ENCODE results near the gene PURA.

PURA gene

DNA sequence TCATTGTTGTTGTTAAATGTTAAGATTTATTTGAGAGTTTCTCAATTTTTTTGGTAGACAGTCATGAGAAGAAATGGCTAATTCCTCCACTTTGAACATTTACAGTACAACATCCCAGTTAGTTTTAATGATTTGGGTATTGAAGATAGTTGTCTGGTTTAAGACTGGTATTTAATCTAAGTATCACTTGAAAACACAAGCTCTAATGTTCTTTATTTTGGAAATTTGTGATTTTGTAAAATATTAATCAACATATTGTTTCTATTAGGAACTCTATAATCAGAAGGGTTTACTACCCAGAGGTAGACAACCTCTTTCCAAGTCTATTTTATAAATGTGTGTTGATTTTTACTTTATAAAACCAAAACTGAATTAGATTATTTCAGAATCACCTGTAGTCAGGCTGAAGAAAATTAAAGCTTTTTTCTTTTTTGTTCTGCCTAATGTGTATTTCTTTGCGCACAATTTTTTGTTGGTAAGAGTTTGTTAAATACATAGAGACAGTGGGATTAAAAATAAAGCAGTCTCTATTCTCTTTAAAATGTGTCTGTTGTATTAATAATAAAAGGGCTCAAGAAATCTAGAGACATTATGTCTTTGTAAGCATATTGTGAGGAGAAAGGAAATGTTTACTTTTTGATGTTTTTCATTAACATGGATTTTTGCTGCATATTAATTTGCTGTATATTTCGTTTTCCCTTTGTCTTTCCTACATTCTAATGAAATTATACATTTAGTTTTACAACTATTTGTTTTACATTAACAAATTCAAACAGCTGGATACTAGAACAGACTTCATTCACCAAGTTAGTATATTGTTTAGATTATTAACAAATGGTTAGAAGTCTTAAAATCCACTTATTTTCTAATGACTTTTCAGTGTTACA, 3.9 kb upstream of the PURA start:
- DNase-seq (ENCODE audit: low read depth in 2 of 2, low spot score in 1 of 2): no peak

DNA sequence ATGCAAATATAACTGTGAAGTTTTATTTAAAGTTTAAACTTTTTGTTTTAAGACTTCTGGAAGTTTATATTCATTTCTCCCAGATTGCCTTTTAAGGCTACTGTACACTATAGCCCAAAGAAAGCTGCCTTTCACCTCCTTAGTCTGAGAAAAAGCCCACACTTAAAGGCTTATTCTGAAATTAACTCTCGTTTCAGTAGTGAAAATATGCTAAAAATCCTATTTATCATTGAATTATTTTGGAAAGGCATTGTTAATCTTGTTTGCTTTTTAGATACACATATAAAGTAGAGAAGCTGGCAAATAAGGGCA, 3.3 kb upstream of the PURA start:
- DNase-seq (ENCODE audit: low read depth in 2 of 2, low spot score in 1 of 2): no peak

DNA sequence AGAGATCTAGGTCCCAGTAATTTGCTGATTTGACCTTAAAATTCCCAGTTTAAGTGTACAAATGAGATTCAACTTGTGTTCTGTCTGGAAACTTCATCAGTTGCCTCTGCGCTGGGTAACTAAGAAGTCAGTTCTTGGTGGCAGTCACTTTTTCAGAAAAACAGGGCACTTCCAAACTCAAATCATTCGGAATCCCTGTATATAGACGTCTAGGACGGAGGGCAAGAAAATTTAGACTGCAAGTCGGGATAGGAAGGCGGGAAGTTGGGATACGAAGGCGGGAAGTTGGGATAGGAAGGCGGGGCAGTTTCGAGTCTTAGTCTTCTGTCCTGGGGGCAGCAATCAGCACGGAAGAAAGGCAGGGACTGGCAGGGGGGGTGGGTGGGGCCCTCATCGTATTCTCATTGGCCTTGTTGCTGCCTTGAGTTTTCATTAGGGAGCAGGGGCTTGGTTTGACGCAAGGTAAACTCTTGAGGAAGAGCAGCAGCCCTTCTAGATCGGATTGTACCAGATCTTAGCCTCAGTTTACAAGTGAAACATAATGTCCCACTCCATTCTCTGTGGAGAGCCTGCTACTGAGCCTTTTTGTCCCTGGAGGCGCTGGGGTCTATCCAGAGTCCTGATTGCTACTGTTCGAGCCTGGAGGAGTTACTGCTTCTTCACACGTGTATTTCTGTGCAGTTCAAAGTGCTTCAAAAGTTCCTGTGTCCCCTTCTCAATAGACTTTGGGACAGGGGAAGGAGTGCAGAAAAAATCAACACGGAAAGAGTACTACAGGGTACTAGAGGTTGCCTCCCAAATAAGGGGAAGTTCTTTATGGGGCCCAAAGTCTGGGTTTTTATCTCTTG, 2.7 kb upstream of the PURA start:
- no peak for DNase-seq (ENCODE audit: low read depth in 2 of 2, low spot score in 1 of 2)

DNA sequence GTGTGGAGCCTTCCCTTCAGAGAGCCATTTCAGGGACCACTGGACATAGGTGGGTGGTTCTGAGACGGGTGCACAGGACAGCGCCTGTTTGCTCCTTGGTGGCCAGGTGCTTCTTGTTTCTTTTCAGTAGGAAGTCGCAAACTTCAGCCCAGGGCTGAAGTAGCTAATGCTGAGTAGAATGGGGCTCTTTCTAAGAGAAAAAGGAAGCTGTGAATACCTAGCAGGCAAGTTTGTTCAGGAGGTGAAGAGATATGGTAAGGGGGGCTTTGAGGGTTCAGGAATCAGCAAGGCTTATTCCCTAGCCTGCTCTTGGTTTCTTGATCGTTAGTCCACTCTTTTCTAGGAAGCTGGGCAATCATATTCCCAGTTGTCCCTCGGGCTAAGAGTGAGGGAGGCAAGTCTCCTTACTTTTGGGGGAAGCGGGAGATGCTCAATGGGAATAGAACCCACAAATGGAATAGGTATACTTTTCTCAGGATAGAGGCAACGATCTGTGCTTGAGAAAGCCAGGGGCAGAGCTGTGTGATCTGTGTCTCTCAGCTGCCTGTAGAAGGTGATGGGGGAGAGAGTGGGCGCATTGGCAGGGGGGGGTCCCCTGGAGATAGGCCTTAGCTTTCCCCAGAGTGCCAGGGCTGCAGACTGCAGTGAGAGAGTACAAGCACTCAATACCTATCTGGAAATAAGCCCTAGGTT, 1.9 kb upstream of the PURA start:
- DNase-seq (ENCODE audit: low read depth in 2 of 2, low spot score in 1 of 2): no peak

DNA sequence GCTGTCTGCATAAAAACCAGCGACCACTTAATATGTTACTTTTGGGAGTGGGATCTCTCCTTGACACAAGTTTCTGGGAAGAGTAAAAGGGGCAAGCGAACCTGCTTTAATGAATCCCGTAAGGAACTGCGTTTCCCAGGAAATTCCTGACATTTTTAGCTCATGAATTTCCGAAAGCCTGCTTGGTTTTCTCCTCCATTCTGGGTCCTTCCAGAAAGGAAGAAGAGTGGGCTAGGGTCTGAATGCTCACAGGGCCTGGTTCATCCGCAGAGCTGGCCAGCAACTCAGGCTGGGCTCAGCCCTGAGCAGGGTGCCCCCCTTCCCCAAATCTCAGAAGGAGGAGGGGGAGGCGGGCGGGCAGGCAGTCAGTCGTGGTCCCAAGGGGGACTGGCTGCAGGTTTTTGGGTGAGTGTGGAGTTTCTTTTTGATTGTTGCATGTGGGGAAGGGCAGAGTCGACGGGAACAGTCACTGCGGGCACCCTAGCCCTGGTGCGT, 1.2 kb upstream of the PURA start:
- DNase-seq (ENCODE audit: low read depth in 2 of 2, low spot score in 1 of 2): no peak

DNA sequence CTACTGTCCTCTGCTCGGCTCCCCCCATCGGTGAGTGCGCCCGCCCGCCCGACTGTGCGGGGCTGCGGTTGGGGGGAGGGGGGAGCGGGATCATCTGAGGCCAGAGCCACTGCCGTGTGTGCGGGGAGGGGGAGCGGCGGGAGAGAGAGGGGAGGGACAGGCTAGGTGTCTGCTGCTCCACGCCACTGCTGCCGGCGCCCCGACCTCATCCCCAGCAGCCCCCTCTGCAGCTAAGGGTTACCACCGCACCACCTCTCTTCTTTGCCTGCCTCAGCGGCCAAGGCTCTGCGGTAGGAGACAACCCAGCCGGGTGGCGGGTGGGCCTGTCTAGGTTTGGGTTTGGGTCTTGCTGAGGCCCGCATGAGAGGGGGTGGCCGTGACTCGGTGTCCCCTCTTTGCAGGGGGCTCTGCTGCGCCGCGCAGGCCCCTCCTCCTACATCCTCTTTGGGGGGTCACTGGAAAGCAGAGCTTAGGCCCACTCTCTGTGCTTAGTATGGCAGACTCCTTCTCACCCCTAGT, 670 bp upstream of the PURA start:
- no peak for DNase-seq (ENCODE audit: low read depth in 2 of 2, low spot score in 1 of 2)

DNA sequence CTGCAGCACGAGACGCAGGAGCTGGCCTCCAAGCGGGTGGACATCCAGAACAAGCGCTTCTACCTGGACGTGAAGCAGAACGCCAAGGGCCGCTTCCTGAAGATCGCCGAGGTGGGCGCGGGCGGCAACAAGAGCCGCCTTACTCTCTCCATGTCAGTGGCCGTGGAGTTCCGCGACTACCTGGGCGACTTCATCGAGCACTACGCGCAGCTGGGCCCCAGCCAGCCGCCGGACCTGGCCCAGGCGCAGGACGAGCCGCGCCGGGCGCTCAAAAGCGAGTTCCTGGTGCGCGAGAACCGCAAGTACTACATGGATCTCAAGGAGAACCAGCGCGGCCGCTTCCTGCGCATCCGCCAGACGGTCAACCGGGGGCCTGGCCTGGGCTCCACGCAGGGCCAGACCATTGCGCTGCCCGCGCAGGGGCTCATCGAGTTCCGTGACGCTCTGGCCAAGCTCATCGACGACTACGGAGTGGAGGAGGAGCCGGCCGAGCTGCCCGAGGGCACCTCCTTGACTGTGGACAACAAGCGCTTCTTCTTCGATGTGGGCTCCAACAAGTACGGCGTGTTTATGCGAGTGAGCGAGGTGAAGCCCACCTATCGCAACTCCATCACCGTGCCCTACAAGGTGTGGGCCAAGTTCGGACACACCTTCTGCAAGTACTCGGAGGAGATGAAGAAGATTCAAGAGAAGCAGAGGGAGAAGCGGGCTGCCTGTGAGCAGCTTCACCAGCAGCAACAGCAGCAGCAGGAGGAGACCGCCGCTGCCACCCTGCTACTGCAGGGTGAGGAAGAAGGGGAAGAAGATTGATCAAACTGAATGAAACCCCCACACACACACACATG, 654 bp downstream of the PURA start:
- DNase-seq (ENCODE audit: low read depth in 2 of 2, low spot score in 1 of 2): no peak

DNA sequence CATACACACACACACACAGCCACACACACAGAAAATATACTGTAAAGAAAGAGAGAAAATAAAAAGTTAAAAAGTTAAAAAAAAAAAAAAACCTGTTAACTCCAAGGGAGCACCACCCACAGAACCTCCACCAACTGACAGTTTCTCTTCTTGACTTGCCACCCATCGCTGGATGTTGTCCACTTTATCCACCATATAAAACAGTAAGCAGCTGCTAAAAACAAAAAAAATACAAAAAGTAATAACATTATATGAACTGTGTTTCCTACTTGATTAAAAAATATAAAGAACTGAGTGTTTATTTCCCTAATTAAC, 1.2 kb downstream of the PURA start:
- no peak for DNase-seq (ENCODE audit: low read depth in 2 of 2, low spot score in 1 of 2)

DNA sequence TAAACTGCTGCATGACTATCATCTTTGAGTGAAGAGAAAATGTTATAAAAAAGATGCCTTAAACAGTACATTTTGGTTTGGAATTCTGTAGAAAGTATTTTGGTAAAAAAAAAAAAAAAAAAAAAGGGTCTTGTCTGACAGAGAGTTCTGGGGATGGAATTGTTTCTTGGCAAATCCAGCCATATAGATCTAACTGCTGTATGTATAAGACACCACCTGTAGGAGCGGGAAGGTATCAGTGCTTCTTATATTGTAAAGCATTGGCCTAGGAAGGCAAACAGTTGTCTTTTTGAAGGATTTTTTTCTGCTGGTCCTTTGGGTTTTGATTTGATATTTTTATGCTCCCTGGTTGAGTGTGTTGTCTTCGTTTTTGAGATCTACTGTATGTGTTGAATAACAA, 2.8 kb downstream of the PURA start:
- no peak for DNase-seq (ENCODE audit: low read depth in 2 of 2, low spot score in 1 of 2)

DNA sequence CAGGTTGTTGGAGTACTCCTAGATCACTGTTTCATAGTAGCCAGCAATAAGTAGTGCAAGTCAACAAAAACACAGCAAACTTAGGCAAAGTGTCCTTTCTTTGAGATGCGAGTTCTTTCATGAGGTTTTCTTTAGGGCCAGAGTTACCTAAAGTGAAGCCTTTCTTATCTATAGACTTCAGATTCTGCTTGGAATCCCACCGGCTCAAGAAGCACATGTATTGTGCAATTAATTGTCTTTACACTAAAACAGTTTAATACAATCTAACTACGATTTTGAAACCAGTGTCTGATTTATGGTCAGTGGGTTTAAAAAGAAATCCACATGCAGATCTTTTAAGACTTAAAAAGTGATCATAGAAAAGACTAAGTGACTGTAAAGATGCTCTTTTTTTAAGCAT, 3.6 kb downstream of the PURA start:
- DNase-seq (ENCODE audit: low read depth in 2 of 2, low spot score in 1 of 2): no peak

DNA sequence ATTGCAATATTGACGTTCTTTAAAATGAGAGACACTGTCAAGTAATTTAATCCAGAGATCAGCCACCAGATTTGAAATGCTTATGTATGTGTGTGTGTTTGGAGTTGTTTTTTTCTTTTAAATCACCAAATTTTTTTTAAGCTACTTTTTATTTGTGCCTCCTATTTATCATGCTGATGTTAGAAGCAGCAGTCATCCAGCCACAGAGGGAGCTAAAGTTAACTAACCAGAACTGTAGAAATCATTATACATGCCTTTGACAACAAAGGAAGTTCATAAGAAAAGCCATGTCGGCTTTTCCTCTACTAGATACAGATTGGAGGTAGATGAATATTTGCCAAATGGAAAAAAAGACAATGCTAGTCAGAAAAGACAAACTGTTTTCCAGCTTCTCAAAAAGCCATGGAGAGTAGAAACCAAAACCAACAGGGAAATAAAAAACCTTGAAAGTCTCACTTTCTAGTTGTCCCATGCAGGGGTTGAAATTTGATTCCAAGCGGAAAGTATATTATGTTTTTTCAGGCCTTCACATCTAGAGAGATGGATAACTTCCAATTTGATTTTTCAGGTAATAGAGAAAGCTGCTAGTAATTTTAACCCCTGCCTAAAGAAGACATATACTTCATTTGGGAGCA, 4.5 kb downstream of the PURA start:
- no peak for DNase-seq (ENCODE audit: low read depth in 2 of 2, low spot score in 1 of 2)

DNA sequence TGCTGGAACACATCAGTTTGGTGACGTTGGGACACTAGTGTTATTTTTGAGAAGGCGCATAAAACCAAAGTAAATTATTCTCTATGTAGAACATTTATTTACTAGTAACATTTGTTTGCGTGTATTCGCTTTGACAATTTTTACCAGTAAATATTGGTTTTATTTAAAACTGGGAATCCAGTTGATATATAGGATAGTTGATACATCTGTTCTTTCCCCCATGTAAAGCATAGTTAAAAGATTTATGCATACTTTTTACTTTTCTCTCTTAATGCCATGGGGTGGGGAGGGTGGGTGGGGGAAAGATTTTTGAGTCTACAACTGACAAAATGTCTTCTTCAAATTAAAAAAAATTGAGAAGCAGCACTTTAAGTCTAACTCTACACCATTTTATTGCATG, 11.7 kb downstream of the PURA start, which contains the start of gene IGIP:
Gene IGIP, plus strand, starts transcription at position 301 of the 400 bp plus-strand sequence. CDS start 2,540 bp downstream, outside the sequence.
- no peak for DNase-seq (ENCODE audit: low read depth in 2 of 2, low spot score in 1 of 2)

DNA sequence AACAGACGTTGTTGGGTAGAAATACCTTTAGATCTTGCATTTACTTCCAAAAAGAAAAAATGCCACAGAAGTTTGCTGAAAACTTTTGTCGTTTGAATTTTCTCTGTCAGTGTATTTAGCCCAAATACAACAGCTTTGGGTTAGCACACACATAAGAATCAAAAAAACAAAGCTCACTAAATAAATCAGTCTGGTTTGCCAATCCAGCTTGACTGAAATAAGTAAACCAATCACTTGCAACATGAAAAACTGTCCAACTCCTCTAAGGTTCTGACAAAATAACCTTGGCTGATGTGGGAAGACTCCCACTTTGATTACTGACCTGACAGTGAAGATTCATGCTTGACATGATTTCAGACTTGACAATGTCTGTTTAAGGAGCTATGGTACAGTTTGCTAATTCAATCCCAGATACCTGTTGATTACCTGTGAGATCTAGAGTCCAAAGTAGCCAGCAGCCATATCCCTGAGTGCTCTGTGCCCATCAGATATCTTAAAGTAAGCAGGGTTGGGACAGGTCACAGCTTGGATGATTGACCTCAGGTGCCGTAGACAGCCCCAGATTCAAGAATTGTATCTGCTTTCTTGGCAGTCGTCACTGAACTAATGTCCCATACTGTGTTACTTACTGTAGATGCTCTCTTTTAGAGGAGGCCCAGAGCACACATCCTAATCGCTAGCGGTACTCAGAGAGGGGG, 12.6 kb downstream of the PURA start:
- no peak for DNase-seq (ENCODE audit: low read depth in 2 of 2, low spot score in 1 of 2)

DNA sequence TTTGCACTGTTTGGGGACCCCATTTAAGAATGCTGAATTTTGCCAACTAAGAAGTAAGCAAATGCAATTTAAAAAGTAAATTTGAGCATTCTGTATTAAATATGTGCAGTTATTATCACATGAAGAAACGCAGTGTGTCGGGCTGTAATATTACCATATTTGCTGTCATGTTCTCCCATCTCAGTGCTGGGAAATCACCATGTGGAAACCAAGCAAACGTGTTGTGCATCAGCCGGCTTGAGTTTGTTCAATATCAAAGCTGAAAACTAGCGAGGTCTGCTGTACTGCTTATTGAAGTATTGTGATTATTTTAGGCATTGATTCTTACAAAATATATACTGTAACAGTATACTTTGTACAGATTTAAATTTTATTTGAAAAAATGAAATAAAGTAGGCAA, 14.5 kb downstream of the PURA start:
- no peak for DNase-seq (ENCODE audit: low read depth in 2 of 2, low spot score in 1 of 2)

DNA sequence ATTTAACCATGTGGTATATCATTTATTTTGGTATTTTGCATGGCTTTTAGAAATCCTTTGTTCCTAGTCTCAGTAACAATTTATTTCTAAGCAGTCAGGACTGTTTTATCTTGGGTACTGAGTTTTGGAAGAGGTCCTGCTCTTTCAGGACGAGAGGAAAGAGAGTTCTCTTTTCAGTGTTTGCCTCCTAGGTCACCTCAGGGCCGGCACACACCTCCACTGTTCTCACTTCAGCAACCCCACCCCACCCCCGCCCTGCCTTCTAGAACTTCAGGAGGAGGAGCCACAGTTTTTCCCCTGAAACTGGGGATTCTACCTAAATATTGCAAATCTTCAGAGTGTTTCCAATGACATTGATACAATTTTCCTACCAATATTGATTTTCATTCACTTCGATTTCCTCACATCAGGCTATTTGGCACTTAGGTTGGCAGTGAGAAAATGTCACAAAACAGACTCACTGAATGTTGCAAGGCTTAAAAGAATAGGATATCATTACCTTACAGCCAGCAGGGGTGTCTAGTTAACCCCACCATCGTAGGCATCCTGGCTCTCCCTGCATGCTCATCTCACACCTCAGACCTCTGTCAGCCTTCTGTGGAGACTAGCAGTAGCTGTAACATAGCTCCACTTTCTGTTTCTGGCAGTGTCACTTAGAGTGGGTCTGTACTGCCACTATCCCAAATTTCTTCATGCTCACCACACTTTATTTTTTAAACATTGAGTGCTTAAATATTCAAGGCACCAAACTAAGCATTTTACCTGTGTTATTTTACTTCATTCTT, 17.2 kb downstream of the PURA start:
- DNase-seq (ENCODE audit: low read depth in 2 of 2, low spot score in 1 of 2): no peak

DNA sequence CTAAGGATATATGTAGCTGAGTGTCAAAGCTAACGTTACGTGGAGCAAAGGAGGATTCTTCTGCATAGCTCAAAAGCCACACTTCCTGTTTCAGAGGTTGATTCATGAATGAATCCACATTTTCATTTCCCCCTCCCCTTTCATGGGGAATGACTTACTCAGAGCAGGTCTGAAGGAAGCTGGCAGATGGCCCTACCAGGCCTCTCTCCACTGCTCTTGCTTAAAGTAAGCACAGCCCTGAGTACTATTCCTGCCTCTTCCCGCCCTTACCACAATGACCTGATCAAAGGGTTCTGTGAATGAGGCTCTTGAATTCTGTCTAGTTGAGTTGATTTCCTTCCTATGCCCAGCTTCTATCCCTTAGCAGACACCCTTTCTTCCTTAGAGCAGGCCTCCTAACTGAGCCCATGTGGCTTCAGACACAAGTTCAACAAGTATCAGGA, 18.1 kb downstream of the PURA start:
- DNase-seq (ENCODE audit: low read depth in 2 of 2, low spot score in 1 of 2): no peak

DNA sequence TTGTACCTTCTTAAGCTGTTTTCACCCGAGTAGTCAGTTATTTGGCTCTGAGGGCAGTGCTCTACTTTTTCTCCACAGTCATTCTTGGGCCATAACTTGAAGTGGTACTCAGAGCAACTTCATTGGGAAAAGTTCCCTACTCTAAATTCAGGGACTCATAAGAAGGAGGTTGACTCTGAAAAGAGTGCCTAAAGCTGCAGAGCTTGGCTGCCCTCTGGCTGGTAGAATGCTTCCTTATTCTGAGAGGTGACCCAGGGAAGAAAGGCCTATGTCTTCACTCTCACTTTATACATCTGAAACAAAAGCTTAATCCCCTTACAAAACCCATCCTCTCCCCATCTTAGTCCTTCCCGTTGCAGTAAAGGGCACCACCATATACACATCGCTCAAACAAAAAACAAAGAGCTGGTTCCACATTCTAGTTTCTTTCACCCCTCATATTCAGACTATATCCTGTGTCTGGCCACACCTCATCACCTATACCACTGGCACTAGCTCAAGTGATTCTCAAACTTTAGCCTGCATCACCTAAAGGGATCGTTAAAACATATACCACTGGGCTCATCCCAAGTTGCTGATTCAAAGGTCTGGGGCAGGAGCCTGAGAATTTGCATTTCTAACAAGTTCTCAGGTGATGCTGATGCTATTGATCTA, 19.7 kb downstream of the PURA start:
- no peak for DNase-seq (ENCODE audit: low read depth in 2 of 2, low spot score in 1 of 2)

DNA sequence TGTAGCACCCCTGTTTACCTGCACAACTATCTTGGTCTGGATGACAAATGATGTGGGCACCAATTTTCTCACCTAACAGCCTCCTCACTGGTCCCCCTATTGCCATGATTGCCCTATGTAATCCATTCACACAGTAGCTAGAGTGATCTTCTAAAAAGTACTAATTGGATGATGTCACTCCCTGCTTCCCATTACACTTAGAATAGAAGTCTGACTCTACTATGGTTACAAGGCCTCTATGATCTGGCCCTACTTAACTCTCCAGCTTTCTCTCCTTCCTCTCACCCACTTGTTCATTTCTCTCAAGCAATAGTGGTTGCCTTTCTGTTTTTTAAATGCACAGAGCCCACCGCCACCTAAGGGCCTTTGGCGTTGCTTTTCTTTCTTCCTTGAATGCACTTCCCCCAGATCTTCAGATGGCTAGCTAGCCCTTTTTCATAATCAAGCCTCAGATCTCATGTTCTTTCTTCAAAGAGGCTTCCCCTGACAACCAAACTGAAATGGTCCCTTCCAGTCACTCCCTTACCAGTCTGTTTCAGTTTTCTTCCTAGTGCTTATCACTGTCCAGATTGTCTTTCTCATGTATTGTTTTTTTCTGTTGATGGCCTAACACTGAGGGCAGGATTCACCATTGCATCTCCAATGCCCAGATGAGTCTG, 20.5 kb downstream of the PURA start:
- no peak for DNase-seq (ENCODE audit: low read depth in 2 of 2, low spot score in 1 of 2)
